Measurements from ENCODE around the gene TBC1D32.

GRCh38 chr6:121112356-121112755 is 221.9 kb downstream of the TBC1D32 start:
- TF ChIP-seq CTCF (IDR thresholded peaks at IDR 0.05; ENCODE audit: low read depth, low read length, poor library complexity, severe bottlenecking): no peak
- TF ChIP-seq EZH2phosphoT487 (IDR thresholded peaks at IDR 0.05; ENCODE audit: borderline replicate concordance, low read length): no peak

All from DOHH2 (cell line).